Bronchial smooth muscle cell (primary cell): ENCODE data around the gene NLRP14. TPM values are rescaled to one million over a fixed set of nuclear protein-coding genes. Genes with fewer than 3 reads are reported as not detected.

Source experiments
- total RNA-seq: library from RNA; depleted of rRNA; stranded (reverse); fragments of >200 nt; gene quantifications from 2 replicates; pipeline ENCODE4 v1.2.1, GENCODE V29; 2014

Gene NLRP14
- total RNA-seq: 0.09 and 0.16 TPM in 2 replicates

GRCh38 chr11:7020183-7020917 is at the start of gene NLRP14, which contains the start of gene ZNF214:
Gene NLRP14 (plus strand): TSS chr11:7020479. CDS start chr11:7038587, 18,108 bp downstream.
Gene ZNF214 (minus strand): TSS chr11:7020346. CDS start chr11:7002835, 17,511 bp downstream.

GRCh38 chr11:7088921-7089320 is 68.6 kb downstream of the NLRP14 start, which contains the start of gene RBMXL2:
Gene RBMXL2 (plus strand): TSS chr11:7088998. CDS start chr11:7089121, 123 bp downstream.

Other genes with a start within 250 kb of the NLRP14 start
- gene OR2AG2, start 248.5 kb upstream of the NLRP14 start, total RNA-seq: 0.16 TPM in 1 of 2 replicates, not detected in the other
- gene OR2AG1, start 237.5 kb upstream of the NLRP14 start, total RNA-seq: not detected in 2 replicates
- 0.09 and 0.16 TPM in 2 replicates for gene OR6A2, start 220.8 kb upstream of the NLRP14 start, total RNA-seq
- not detected in 2 replicates for gene OR10A5, start 174.8 kb upstream of the NLRP14 start, total RNA-seq
- gene OR10A2, start 157.4 kb upstream of the NLRP14 start, total RNA-seq: not detected in 2 replicates
- not detected in 2 replicates for gene OR10A4, start 143.9 kb upstream of the NLRP14 start, total RNA-seq
- gene OR2D2, start 128.0 kb upstream of the NLRP14 start, total RNA-seq: 0.09 and 0.16 TPM in 2 replicates
- not detected in 2 replicates for gene OR2D3, start 99.5 kb upstream of the NLRP14 start, total RNA-seq
- gene ZNF215, start 94.1 kb upstream of the NLRP14 start, total RNA-seq: 1.4 and 3.0 TPM in 2 replicates
- gene ZNF214, start 133 bp upstream of the NLRP14 start, total RNA-seq: 8.0 and 19.6 TPM in 2 replicates
- not detected in 2 replicates for gene RBMXL2, start 68.5 kb downstream of the NLRP14 start, total RNA-seq
- gene SYT9, start 231.4 kb downstream of the NLRP14 start, total RNA-seq: not detected in 2 replicates